Kidney (tissue), 14 donors: ENCODE results near the gene SPATA22. TPM values are rescaled to one million over a fixed set of nuclear protein-coding genes. Genes with fewer than 3 reads are reported as not detected.
"Not testable (repeated sequence)": the region's sequence is repeated elsewhere in the genome, so short reads cannot be mapped to it uniquely, and the experiment has no call there.

Source experiments
- DNase-seq, 5 donors: peaks; one replicate each; pipeline ENCODE4 v3.0.0-alpha.2; 2013 to 2020
- FAIRE-seq: peaks from 2 replicates; lab custom pipeline; 2012; peaks lifted over from hg19 to GRCh38; lab: Jason Lieb, UNC
- H3K27ac ChIP-seq, 2 donors: one replicate each; pipeline ENCODE4 v1.7.0; 2013; ENCODE audit warnings: low read depth in 2 of 2, low read length in 2 of 2, inconsistent platforms in 1 of 2
- H3K27me3 ChIP-seq: one replicate; pipeline ENCODE4 v1.7.1; 2013; ENCODE audit warnings: low read length, inconsistent platforms; ENCODE audit not compliant: control insufficient read depth, insufficient read depth
- H3K36me3 ChIP-seq, 3 donors: one replicate each; pipeline versions ENCODE4 v1.7.0 to v1.7.1; 2013; ENCODE audit warnings: low read length in 3 of 3, control low read depth in 1 of 3, inconsistent platforms in 1 of 3; ENCODE audit not compliant: insufficient read depth in 3 of 3, control insufficient read depth in 2 of 3
- H3K4me1 ChIP-seq, 3 donors: one replicate each; pipeline versions ENCODE4 v1.7.0 to v1.7.1; 2013; ENCODE audit warnings: low read length in 3 of 3, inconsistent platforms in 1 of 3, low read depth in 1 of 3; ENCODE audit not compliant: control insufficient read depth in 2 of 3, insufficient read depth in 2 of 3
- H3K4me3 ChIP-seq, 3 donors: one replicate each; pipeline versions ENCODE4 v1.7.0 to v1.8.1; 2013; ENCODE audit warnings: low read length in 3 of 3, control low read depth in 1 of 3, inconsistent platforms in 1 of 3
- H3K9ac ChIP-seq, 3 donors: one replicate each; pipeline versions ENCODE4 v1.7.0 to v1.7.1; 2013; ENCODE audit warnings: low read length in 3 of 3, control low read depth in 1 of 3, inconsistent platforms in 1 of 3
- H3K9me3 ChIP-seq, 3 donors: one replicate each; pipeline versions ENCODE4 v1.7.0 to v1.7.1; 2013; ENCODE audit warnings: low read length in 3 of 3, control low read depth in 1 of 3, inconsistent platforms in 1 of 3; ENCODE audit not compliant: control insufficient read depth in 2 of 3, insufficient read depth in 1 of 3
- intact Hi-C: fragments of 100-400 bp; cut with DNase I; formaldehyde crosslinking; loops from one replicate; pipeline ENCODE4 v1.11.1; 2022
- polyA plus RNA-seq: library from polyadenylated mRNA; stranded (reverse); fragments of 350-450 nt; fragmentation: Illumina TruSeq; extraction: RNeasy Lipid Tissue Mini Kit (QIAGEN cat#74804); gene quantifications from one replicate; pipeline ENCODE4 v1.2.3, GENCODE V29; 2014; ENCODE audit warnings: low read depth, low replicate concordance; ENCODE audit not compliant: insufficient read depth
- total RNA-seq: library from RNA; stranded (reverse); fragmentation: NEBNext Ultra II Directional; extraction: Animal tissue kit (Norgen Biotek cat#: 25700); gene quantifications from one replicate; pipeline ENCODE4 v1.2.1, GENCODE V29; 2021
- TF ChIP-seq, protein P1 (sequence below): IDR thresholded peaks from 3 replicates; pipeline ENCODE4 v1.5.1; 2012; ENCODE audit warnings: mild to moderate bottlenecking, moderate library complexity, borderline replicate concordance; ENCODE audit not compliant: insufficient read depth; ENCODE audit errors: extremely low read depth
- donor health status: control.
- donor health status: control.
- donor health status: control.
- donor health status: control.
- donor health status: control.
- donor health status: DM: yes; HTN: yes; CAD: no.
- donor health status: Normal renal cell carcinoma (clear cell type).

SPATA22 gene
- total and polyA plus RNA-seq, 2 donors from 2014 or later, result 0.31 TPM; not detected in 1

DNA sequence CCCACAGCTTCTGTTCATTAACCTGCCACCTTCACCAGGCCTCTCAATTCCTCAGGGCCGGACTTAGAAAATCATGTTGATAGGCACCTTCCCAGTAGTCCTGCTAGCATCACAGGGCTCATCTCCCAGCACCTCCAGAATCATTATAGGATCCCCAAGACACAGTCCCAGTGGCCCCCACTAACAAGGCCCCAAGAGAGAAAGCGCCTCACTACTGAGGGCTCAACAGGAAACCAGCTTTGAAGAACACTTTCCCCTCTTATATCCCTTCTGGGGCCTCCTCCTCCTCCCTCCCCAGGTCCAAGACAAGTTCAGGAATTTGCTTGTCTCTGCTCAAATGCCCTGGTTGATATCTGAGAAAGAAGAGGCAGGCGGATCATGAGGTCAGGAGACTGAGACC, 60.5 kb downstream of the SPATA22 start, which contains the start of gene OR3A3:
TSS of gene OR3A3 (plus strand) at position 301 of the 400 bp plus-strand sequence.
- Histone ChIP-seq H3K36me3 (no peaks in the 10 kb centered on the region), H3K4me3 (no peak within 1 kb of the TSS), H3K27me3 (no peaks in the 10 kb centered on the region), H3K27ac (no peak within 1 kb of the TSS), H3K9ac (no peak within 1 kb of the TSS), H3K9me3 (peaks cover 0 to 10% (median 0%) of the 10 kb centered on the region in 3 donors), H3K4me1 (no peaks in the 10 kb centered on the region)
- no peak for FAIRE-seq
- intact Hi-C loops, result no loop called here
- no peak for DNase-seq
- TF ChIP-seq, protein P1, sequence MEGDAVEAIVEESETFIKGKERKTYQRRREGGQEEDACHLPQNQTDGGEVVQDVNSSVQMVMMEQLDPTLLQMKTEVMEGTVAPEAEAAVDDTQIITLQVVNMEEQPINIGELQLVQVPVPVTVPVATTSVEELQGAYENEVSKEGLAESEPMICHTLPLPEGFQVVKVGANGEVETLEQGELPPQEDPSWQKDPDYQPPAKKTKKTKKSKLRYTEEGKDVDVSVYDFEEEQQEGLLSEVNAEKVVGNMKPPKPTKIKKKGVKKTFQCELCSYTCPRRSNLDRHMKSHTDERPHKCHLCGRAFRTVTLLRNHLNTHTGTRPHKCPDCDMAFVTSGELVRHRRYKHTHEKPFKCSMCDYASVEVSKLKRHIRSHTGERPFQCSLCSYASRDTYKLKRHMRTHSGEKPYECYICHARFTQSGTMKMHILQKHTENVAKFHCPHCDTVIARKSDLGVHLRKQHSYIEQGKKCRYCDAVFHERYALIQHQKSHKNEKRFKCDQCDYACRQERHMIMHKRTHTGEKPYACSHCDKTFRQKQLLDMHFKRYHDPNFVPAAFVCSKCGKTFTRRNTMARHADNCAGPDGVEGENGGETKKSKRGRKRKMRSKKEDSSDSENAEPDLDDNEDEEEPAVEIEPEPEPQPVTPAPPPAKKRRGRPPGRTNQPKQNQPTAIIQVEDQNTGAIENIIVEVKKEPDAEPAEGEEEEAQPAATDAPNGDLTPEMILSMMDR, result no peak

GRCh38 chr17:3403856-3404255, 67.8 kb downstream of the SPATA22 start:
- FAIRE-seq, H3K36me3 ChIP-seq, H3K4me3 ChIP-seq, H3K4me1 ChIP-seq, H3K27me3 ChIP-seq, H3K27ac ChIP-seq, intact Hi-C loops, DNase-seq, H3K9ac ChIP-seq: not testable (repeated sequence)
- H3K9me3 ChIP-seq, result peaks cover 0 to 11% (median 0%) of the 10 kb centered on the region in 3 donors

DNA sequence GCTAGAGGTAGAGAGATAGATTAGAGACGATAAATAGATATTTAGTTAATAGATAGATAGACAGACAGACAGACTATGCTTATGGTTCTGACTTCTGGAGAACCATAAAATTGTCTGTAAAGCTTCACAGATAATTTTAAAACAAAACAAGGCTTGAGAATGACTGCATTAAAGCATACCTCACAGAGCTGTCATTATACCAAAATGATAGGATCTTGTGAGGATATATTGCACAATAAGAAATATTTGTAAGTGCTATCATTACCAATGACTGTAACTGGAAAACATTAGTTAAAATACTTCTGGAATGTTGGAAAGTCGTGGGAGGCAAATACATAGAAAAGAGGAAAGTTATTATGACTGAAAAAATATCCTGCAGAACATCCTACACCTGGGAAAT, 69.8 kb downstream of the SPATA22 start:
- H3K36me3 ChIP-seq, result no peaks in the 10 kb centered on the region
- TF ChIP-seq, protein P1, result no peak
- peaks cover 0 to 4% (median 0%) of the 10 kb centered on the region in 3 donors for H3K9me3 ChIP-seq
- no peak overlapping the region for H3K4me3 ChIP-seq
- H3K27me3 ChIP-seq, result no peaks in the 10 kb centered on the region
- no peaks in the 10 kb centered on the region for H3K4me1 ChIP-seq
- DNase-seq (no peak), FAIRE-seq (no peak)
- no peak overlapping the region for H3K9ac ChIP-seq
- intact Hi-C loops, result no loop called here
- H3K27ac ChIP-seq, result no peak overlapping the region

GRCh38 chr17:3400055-3400454, 71.6 kb downstream of the SPATA22 start:
- intact Hi-C loops, result no loop called here
- FAIRE-seq (no peak), DNase-seq (no peak)
- Histone ChIP-seq H3K27me3 (no peaks in the 10 kb centered on the region), H3K9ac (no peak overlapping the region), H3K36me3 (no peaks in the 10 kb centered on the region), H3K27ac (no peak overlapping the region), H3K4me3 (no peak overlapping the region), H3K9me3 (no peaks in the 10 kb centered on the region), H3K4me1 (no peaks in the 10 kb centered on the region)
- TF ChIP-seq, protein P1, result no peak
